Panc1 (cell line): ENCODE data around the gene GLT8D1.

Experiments
- CTCF ChIP-seq: fragments of 450-650 bp; IDR thresholded peaks from 2 replicates; pipeline ENCODE4 v1.5.1; 2017; ENCODE audit warnings: mild to moderate bottlenecking
- POLR2AphosphoS5 ChIP-seq: IDR thresholded peaks from 2 replicates; pipeline ENCODE4 v1.6.1; 2012; ENCODE audit warnings: mild to moderate bottlenecking, low read depth, low read length, moderate library complexity
- REST ChIP-seq, 2 experiments: IDR thresholded peaks; 2 replicates each; pipeline ENCODE4 v1.6.1; 2011 to 2012; ENCODE audit warnings: low read depth in 2 of 2, control low read depth in 1 of 2, low read length in 1 of 2, mild to moderate bottlenecking in 1 of 2, moderate library complexity in 1 of 2; ENCODE audit not compliant: insufficient read depth in 1 of 2
- SIN3A ChIP-seq: IDR thresholded peaks from 2 replicates; pipeline ENCODE4 v1.6.1; 2012; ENCODE audit warnings: low read depth, mild to moderate bottlenecking, low read length, moderate library complexity, borderline replicate concordance; ENCODE audit not compliant: insufficient read depth
- TCF7L2 ChIP-seq: IDR thresholded peaks from 2 replicates; pipeline ENCODE4 v1.6.1; 2011; ENCODE audit warnings: mild to moderate bottlenecking, low read depth, low read length, inconsistent platforms

GRCh38 chr3:52694528-52695189, 10.9 kb downstream of the GLT8D1 start:
- TF ChIP-seq CTCF: no peak
- no peak for TF ChIP-seq SIN3A
- no peak for TF ChIP-seq TCF7L2
- TF ChIP-seq POLR2AphosphoS5: no peak; the same call in 1 of the 2 replicates
- no peak for TF ChIP-seq REST (IDR thresholded peaks at IDR 0.05; ENCODE audit: insufficient read depth in 1 of 2, low read depth in 2 of 2, low read length in 1 of 2)
